HL-60 (cell line): ENCODE data around the gene ISL1.

Experiments
- POLR2AphosphoS5 ChIP-seq: IDR thresholded peaks from 2 replicates; pipeline ENCODE4 v1.6.1; 2012; ENCODE audit warnings: low read depth
- TF ChIP-seq, protein P1 (sequence below): IDR thresholded peaks from one replicate; pipeline ENCODE4 v1.5.1; 2011; ENCODE audit warnings: low read length, control low read depth, inconsistent platforms; ENCODE audit not compliant: insufficient read depth
- TF ChIP-seq, protein P2 (sequence below): IDR thresholded peaks from 2 replicates; pipeline ENCODE4 v1.6.1; 2012; ENCODE audit warnings: low read depth; ENCODE audit not compliant: insufficient replicate concordance

DNA sequence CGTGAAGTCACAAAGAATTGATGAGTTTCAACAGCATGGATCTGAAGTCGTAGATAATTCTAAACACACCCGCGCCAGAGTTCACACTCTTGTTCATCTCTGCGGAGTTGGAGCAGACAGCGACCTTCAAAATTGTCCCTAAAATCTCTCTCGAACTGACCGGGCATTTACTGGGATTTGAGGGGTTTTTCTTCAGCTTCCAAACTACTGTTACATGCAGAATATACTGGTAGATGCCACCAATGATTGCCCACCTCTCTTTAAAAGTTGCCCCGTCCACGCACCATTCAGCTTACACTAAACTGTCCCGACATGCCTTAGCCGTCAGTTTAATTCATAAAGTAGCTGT is 5.2 kb upstream of the ISL1 start:
- TF ChIP-seq POLR2AphosphoS5 = no peak
- TF ChIP-seq, protein P1, sequence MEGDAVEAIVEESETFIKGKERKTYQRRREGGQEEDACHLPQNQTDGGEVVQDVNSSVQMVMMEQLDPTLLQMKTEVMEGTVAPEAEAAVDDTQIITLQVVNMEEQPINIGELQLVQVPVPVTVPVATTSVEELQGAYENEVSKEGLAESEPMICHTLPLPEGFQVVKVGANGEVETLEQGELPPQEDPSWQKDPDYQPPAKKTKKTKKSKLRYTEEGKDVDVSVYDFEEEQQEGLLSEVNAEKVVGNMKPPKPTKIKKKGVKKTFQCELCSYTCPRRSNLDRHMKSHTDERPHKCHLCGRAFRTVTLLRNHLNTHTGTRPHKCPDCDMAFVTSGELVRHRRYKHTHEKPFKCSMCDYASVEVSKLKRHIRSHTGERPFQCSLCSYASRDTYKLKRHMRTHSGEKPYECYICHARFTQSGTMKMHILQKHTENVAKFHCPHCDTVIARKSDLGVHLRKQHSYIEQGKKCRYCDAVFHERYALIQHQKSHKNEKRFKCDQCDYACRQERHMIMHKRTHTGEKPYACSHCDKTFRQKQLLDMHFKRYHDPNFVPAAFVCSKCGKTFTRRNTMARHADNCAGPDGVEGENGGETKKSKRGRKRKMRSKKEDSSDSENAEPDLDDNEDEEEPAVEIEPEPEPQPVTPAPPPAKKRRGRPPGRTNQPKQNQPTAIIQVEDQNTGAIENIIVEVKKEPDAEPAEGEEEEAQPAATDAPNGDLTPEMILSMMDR = no peak
- TF ChIP-seq, protein P2, sequence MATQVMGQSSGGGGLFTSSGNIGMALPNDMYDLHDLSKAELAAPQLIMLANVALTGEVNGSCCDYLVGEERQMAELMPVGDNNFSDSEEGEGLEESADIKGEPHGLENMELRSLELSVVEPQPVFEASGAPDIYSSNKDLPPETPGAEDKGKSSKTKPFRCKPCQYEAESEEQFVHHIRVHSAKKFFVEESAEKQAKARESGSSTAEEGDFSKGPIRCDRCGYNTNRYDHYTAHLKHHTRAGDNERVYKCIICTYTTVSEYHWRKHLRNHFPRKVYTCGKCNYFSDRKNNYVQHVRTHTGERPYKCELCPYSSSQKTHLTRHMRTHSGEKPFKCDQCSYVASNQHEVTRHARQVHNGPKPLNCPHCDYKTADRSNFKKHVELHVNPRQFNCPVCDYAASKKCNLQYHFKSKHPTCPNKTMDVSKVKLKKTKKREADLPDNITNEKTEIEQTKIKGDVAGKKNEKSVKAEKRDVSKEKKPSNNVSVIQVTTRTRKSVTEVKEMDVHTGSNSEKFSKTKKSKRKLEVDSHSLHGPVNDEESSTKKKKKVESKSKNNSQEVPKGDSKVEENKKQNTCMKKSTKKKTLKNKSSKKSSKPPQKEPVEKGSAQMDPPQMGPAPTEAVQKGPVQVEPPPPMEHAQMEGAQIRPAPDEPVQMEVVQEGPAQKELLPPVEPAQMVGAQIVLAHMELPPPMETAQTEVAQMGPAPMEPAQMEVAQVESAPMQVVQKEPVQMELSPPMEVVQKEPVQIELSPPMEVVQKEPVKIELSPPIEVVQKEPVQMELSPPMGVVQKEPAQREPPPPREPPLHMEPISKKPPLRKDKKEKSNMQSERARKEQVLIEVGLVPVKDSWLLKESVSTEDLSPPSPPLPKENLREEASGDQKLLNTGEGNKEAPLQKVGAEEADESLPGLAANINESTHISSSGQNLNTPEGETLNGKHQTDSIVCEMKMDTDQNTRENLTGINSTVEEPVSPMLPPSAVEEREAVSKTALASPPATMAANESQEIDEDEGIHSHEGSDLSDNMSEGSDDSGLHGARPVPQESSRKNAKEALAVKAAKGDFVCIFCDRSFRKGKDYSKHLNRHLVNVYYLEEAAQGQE = no peak
